ENCODE data around the gene ARHGAP6. TPM values are rescaled to one million over a fixed set of nuclear protein-coding genes. Genes with fewer than 3 reads are reported as not detected.

The ARHGAP6 gene
- total and polyA plus RNA-seq, 2 experiments from 2014 or later = 0.26 to 0.59 TPM

DNA sequence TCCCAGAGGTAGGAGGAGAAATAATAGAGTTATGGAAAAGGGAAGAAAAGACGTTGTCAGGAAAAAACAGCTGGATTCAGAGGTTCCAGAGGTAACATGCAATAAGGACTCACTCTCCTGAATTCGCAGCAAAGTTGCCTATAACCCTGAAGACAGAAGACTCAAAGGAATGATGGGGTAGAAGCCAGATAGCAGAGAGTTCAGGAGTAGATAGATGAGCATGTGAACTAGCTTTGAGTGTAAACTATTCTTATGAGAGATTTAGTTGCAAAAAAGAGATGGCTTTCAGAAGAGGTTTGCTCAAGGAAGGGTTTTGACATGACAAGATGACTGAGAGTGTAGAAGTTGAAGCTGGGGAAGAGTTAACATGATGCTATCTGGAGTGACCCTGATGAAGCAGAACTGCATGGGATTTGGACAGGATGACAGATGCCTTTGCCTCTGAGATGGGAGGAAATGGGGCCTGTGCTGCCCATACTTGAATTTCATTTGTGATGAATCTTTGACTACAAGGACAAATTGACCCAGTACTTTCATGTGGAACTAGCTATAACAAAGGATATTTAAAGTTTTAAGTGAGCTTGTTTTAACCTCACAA lies 298.6 kb downstream of the ARHGAP6 start:
- Mint-ChIP-seq H3K4me3 (no peak overlapping the region), H3K4me1 (peaks cover 4% of the 10 kb centered on the region), H3K9me3 (no peaks in the 10 kb centered on the region), H3K27me3 (ENCODE audit: insufficient read depth, low read depth, poor library complexity) (peaks cover 2% of the 10 kb centered on the region), H3K36me3 (ENCODE audit: low read depth) (no peaks in the 10 kb centered on the region; the same call in 2 of the 3 replicates), H3K27ac (no peak overlapping the region)
- no peaks in the 10 kb centered on the region for H3K79me2 ChIP-seq (replicated peaks; ENCODE audit: insufficient read depth)
- H3K27ac ChIP-seq (ENCODE audit: low read depth) = no peak overlapping the region
- H3K36me3 ChIP-seq (ENCODE audit: insufficient read depth) = no peaks in the 10 kb centered on the region
- H3F3A ChIP-seq (replicated peaks; ENCODE audit: low read depth) = no peaks in the 10 kb centered on the region
- no peak overlapping the region for H2AFZ ChIP-seq
- no peak for TF ChIP-seq JUNB (IDR thresholded peaks at IDR 0.05; ENCODE audit: unreplicated experiment)
- TF ChIP-seq POLR2AphosphoS5 (IDR thresholded peaks at IDR 0.05; ENCODE audit: low read depth) = no peak
- TF ChIP-seq, protein P1, sequence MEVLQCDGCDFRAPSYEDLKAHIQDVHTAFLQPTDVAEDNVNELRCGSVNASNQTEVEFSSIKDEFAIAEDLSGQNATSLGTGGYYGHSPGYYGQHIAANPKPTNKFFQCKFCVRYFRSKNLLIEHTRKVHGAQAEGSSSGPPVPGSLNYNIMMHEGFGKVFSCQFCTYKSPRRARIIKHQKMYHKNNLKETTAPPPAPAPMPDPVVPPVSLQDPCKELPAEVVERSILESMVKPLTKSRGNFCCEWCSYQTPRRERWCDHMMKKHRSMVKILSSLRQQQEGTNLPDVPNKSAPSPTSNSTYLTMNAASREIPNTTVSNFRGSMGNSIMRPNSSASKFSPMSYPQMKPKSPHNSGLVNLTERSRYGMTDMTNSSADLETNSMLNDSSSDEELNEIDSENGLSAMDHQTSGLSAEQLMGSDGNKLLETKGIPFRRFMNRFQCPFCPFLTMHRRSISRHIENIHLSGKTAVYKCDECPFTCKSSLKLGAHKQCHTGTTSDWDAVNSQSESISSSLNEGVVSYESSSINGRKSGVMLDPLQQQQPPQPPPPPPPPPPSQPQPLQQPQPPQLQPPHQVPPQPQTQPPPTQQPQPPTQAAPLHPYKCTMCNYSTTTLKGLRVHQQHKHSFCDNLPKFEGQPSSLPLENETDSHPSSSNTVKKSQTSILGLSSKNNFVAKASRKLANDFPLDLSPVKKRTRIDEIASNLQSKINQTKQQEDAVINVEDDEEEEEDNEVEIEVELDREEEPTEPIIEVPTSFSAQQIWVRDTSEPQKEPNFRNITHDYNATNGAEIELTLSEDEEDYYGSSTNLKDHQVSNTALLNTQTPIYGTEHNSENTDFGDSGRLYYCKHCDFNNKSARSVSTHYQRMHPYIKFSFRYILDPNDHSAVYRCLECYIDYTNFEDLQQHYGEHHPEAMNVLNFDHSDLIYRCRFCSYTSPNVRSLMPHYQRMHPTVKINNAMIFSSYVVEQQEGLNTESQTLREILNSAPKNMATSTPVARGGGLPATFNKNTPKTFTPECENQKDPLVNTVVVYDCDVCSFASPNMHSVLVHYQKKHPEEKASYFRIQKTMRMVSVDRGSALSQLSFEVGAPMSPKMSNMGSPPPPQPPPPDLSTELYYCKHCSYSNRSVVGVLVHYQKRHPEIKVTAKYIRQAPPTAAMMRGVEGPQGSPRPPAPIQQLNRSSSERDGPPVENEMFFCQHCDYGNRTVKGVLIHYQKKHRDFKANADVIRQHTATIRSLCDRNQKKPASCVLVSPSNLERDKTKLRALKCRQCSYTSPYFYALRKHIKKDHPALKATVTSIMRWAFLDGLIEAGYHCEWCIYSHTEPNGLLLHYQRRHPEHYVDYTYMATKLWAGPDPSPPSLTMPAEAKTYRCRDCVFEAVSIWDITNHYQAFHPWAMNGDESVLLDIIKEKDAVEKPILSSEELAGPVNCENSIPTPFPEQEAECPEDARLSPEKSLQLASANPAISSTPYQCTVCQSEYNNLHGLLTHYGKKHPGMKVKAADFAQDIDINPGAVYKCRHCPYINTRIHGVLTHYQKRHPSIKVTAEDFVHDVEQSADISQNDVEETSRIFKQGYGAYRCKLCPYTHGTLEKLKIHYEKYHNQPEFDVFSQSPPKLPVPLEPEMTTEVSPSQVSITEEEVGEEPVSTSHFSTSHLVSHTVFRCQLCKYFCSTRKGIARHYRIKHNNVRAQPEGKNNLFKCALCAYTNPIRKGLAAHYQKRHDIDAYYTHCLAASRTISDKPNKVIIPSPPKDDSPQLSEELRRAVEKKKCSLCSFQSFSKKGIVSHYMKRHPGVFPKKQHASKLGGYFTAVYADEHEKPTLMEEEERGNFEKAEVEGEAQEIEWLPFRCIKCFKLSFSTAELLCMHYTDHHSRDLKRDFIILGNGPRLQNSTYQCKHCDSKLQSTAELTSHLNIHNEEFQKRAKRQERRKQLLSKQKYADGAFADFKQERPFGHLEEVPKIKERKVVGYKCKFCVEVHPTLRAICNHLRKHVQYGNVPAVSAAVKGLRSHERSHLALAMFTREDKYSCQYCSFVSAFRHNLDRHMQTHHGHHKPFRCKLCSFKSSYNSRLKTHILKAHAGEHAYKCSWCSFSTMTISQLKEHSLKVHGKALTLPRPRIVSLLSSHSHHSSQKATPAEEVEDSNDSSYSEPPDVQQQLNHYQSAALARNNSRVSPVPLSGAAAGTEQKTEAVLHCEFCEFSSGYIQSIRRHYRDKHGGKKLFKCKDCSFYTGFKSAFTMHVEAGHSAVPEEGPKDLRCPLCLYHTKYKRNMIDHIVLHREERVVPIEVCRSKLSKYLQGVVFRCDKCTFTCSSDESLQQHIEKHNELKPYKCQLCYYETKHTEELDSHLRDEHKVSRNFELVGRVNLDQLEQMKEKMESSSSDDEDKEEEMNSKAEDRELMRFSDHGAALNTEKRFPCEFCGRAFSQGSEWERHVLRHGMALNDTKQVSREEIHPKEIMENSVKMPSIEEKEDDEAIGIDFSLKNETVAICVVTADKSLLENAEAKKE (CRISPR knock-in tag; IDR thresholded peaks at IDR 0.05) = no peak
- no peak for TF ChIP-seq NANOG (IDR thresholded peaks at IDR 0.05; ENCODE audit: borderline replicate concordance)
- TF ChIP-seq EZH2phosphoT487 (IDR thresholded peaks at IDR 0.05; ENCODE audit: unreplicated experiment) = no peak
- no peak for TF ChIP-seq CREB1 (CRISPR knock-in tag; IDR thresholded peaks at IDR 0.05; ENCODE audit: low read depth)
- TF ChIP-seq, protein P2, sequence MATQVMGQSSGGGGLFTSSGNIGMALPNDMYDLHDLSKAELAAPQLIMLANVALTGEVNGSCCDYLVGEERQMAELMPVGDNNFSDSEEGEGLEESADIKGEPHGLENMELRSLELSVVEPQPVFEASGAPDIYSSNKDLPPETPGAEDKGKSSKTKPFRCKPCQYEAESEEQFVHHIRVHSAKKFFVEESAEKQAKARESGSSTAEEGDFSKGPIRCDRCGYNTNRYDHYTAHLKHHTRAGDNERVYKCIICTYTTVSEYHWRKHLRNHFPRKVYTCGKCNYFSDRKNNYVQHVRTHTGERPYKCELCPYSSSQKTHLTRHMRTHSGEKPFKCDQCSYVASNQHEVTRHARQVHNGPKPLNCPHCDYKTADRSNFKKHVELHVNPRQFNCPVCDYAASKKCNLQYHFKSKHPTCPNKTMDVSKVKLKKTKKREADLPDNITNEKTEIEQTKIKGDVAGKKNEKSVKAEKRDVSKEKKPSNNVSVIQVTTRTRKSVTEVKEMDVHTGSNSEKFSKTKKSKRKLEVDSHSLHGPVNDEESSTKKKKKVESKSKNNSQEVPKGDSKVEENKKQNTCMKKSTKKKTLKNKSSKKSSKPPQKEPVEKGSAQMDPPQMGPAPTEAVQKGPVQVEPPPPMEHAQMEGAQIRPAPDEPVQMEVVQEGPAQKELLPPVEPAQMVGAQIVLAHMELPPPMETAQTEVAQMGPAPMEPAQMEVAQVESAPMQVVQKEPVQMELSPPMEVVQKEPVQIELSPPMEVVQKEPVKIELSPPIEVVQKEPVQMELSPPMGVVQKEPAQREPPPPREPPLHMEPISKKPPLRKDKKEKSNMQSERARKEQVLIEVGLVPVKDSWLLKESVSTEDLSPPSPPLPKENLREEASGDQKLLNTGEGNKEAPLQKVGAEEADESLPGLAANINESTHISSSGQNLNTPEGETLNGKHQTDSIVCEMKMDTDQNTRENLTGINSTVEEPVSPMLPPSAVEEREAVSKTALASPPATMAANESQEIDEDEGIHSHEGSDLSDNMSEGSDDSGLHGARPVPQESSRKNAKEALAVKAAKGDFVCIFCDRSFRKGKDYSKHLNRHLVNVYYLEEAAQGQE (IDR thresholded peaks at IDR 0.05; ENCODE audit: unreplicated experiment) = no peak
- no peak for TF ChIP-seq ZNF331 (CRISPR knock-in tag; IDR thresholded peaks at IDR 0.05; ENCODE audit: low read depth)
- TF ChIP-seq STAT1 (IDR thresholded peaks at IDR 0.05; ENCODE audit: unreplicated experiment) = no peak
- TF ChIP-seq EZH2 (IDR thresholded peaks at IDR 0.05; ENCODE audit: low read depth, unreplicated experiment) = no peak
- TF ChIP-seq, protein P3, sequence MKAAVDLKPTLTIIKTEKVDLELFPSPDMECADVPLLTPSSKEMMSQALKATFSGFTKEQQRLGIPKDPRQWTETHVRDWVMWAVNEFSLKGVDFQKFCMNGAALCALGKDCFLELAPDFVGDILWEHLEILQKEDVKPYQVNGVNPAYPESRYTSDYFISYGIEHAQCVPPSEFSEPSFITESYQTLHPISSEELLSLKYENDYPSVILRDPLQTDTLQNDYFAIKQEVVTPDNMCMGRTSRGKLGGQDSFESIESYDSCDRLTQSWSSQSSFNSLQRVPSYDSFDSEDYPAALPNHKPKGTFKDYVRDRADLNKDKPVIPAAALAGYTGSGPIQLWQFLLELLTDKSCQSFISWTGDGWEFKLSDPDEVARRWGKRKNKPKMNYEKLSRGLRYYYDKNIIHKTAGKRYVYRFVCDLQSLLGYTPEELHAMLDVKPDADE (IDR thresholded peaks at IDR 0.05) = no peak
- no peak for TF ChIP-seq ZNF114 (CRISPR knock-in tag; IDR thresholded peaks at IDR 0.05)
- TF ChIP-seq, protein P4, sequence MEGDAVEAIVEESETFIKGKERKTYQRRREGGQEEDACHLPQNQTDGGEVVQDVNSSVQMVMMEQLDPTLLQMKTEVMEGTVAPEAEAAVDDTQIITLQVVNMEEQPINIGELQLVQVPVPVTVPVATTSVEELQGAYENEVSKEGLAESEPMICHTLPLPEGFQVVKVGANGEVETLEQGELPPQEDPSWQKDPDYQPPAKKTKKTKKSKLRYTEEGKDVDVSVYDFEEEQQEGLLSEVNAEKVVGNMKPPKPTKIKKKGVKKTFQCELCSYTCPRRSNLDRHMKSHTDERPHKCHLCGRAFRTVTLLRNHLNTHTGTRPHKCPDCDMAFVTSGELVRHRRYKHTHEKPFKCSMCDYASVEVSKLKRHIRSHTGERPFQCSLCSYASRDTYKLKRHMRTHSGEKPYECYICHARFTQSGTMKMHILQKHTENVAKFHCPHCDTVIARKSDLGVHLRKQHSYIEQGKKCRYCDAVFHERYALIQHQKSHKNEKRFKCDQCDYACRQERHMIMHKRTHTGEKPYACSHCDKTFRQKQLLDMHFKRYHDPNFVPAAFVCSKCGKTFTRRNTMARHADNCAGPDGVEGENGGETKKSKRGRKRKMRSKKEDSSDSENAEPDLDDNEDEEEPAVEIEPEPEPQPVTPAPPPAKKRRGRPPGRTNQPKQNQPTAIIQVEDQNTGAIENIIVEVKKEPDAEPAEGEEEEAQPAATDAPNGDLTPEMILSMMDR (conservative IDR thresholded peaks at IDR 0.05; ENCODE audit: low read depth in 2 of 2) = no peak
- H3K4me3 ChIP-seq = no peak overlapping the region
- H3K4me2 ChIP-seq = no peak overlapping the region
- DNase-seq (ENCODE audit: low spot score) (no peak), ATAC-seq (no peak)
- peaks cover 4% of the 10 kb centered on the region; the same call in 1 of the 2 replicates for H3K4me1 ChIP-seq (ENCODE audit: insufficient read depth)
- H3K27me3 ChIP-seq (ENCODE audit: insufficient read depth) = no peaks in the 10 kb centered on the region
- H4K20me1 ChIP-seq (replicated peaks; ENCODE audit: insufficient read depth) = no peaks in the 10 kb centered on the region
- no peaks in the 10 kb centered on the region for H3K9me2 ChIP-seq (ENCODE audit: insufficient read depth)
